ENCODE results near the gene LRBA. TPM values are rescaled to one million over a fixed set of nuclear protein-coding genes. Genes with fewer than 3 reads are reported as not detected.

The LRBA gene
- polyA plus RNA-seq, 2 of the 4 experiments (the other 2 are of a cell fraction): 10.7 to 25.1 TPM

DNA sequence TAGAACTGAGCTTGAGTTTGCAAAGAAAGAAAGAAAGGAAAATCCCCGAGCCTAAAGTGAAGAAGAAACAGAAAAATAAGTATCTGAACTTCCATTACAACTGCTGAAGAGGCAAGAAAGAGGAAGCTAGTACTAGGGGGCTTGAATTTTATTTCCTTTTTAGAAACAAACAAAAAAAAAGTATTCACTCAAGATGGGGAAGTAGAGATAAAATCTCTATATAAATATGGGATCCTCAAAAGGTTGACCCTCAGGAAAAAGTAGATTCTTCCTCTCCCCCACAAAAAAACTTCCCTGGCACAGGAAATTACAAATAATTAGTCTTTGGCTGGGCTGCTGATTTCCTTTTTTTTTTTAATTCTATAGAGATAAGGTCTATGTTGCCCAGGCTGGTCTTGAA lies 16.0 kb downstream of the LRBA start:
- FAIRE-seq (no peak), ATAC-seq (no peak), DNase-seq (ENCODE audit: low read depth in 1 of 2, low spot score in 1 of 2) (no peak)
- WGBS (ENCODE audit: missing lambda C conversion rate): 94% methylated on average over 1 of the region's 1 CpG
- CTCF ChIA-PET: no interaction called here
- Histone ChIP-seq H3K4me3 (no peak overlapping the region), H3K27ac (no peak overlapping the region), H3K4me1 (no peaks in the 10 kb centered on the region), H3K9me3 (no peaks in the 10 kb centered on the region), H3K4me2 (no peak overlapping the region)
- TF ChIP-seq, protein P1, sequence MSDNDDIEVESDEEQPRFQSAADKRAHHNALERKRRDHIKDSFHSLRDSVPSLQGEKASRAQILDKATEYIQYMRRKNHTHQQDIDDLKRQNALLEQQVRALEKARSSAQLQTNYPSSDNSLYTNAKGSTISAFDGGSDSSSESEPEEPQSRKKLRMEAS (IDR thresholded peaks at IDR 0.05): no peak
- no peak for TF ChIP-seq EHF (CRISPR knock-in tag; IDR thresholded peaks at IDR 0.05)
- no peak for TF ChIP-seq RCOR1 (IDR thresholded peaks at IDR 0.05; ENCODE audit: low read depth, low read length)
- TF ChIP-seq CEBPB (IDR thresholded peaks at IDR 0.05): no peak
- TF ChIP-seq, protein P2, sequence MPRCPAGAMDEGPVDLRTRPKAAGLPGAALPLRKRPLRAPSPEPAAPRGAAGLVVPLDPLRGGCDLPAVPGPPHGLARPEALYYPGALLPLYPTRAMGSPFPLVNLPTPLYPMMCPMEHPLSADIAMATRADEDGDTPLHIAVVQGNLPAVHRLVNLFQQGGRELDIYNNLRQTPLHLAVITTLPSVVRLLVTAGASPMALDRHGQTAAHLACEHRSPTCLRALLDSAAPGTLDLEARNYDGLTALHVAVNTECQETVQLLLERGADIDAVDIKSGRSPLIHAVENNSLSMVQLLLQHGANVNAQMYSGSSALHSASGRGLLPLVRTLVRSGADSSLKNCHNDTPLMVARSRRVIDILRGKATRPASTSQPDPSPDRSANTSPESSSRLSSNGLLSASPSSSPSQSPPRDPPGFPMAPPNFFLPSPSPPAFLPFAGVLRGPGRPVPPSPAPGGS (IDR thresholded peaks at IDR 0.05): no peak
- no peak for TF ChIP-seq CBX8 (IDR thresholded peaks at IDR 0.05)
- TF ChIP-seq, protein P3, sequence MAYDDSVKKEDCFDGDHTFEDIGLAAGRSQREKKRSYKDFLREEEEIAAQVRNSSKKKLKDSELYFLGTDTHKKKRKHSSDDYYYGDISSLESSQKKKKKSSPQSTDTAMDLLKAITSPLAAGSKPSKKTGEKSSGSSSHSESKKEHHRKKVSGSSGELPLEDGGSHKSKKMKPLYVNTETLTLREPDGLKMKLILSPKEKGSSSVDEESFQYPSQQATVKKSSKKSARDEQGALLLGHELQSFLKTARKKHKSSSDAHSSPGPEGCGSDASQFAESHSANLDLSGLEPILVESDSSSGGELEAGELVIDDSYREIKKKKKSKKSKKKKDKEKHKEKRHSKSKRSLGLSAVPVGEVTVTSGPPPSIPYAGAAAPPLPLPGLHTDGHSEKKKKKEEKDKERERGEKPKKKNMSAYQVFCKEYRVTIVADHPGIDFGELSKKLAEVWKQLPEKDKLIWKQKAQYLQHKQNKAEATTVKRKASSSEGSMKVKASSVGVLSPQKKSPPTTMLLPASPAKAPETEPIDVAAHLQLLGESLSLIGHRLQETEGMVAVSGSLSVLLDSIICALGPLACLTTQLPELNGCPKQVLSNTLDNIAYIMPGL (CRISPR knock-in tag; IDR thresholded peaks at IDR 0.05; ENCODE audit: borderline replicate concordance): no peak
- TF ChIP-seq POLR2AphosphoS2 (conservative IDR thresholded peaks at IDR 0.05; ENCODE audit: low read length): no peak
- POLR2A ChIA-PET: no interaction called here

DNA sequence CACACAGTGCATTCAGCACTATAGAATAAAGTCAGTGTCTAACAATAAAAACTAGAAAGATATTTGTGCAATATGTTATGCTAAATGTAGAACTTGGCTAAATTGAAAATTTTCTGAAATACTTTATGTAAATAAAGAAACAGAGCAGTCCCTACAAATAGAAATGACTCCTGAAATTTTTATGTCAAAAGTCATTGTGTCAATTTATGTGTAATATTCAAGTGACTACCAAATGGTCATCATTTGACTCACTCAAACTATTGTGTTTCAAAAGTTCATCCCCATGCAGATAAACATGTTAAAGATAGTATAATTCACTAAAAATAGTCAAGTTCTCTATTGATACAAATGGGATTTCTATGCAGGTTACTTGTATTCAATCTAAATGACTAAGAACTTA lies 17.9 kb downstream of the LRBA start:
- Histone ChIP-seq H3K4me2 (no peak overlapping the region), H3K4me1 (no peaks in the 10 kb centered on the region), H3K9me3 (no peaks in the 10 kb centered on the region), H3K4me3 (no peak overlapping the region), H3K27ac (no peak overlapping the region)
- DNase-seq (ENCODE audit: low read depth in 1 of 2, low spot score in 1 of 2): no peak
- FAIRE-seq: no peak
- CTCF ChIA-PET: interaction anchor here (0.6 kb wide), 1 partner anchor 880 kb away, joined by 3 read pairs; no protein-coding TSS in a partner anchor
- ATAC-seq: no peak
- POLR2A ChIA-PET: no interaction called here
- TF ChIP-seq SMC3 (IDR thresholded peaks at IDR 0.05) (no peak), RCOR1 (IDR thresholded peaks at IDR 0.05; ENCODE audit: low read depth, low read length) (no peak), ESRRA (IDR thresholded peaks at IDR 0.05; ENCODE audit: borderline replicate concordance, low read length) (no peak), NPAS2 (CRISPR knock-in tag; IDR thresholded peaks at IDR 0.05; ENCODE audit: borderline replicate concordance) (no peak), FOSB (CRISPR knock-in tag; IDR thresholded peaks at IDR 0.05) (no peak), ZNF302 (CRISPR knock-in tag; IDR thresholded peaks at IDR 0.05) (no peak), TP53 (CRISPR knock-in tag; IDR thresholded peaks at IDR 0.05) (no peak), POLR2AphosphoS2 (conservative IDR thresholded peaks at IDR 0.05; ENCODE audit: low read length) (no peak), HOXB5 (CRISPR knock-in tag; IDR thresholded peaks at IDR 0.05) (no peak), NR3C1 (IDR thresholded peaks at IDR 0.05) (no peak), CHD2 (IDR thresholded peaks at IDR 0.05; ENCODE audit: low read length, partially characterized antibody) (no peak), EP300 (IDR thresholded peaks at IDR 0.05) (no peak), HOXA7 (CRISPR knock-in tag; IDR thresholded peaks at IDR 0.05) (no peak), RNF2 (IDR thresholded peaks at IDR 0.05; ENCODE audit: borderline replicate concordance, low read depth) (no peak), EHF (CRISPR knock-in tag; IDR thresholded peaks at IDR 0.05) (no peak)
- TF ChIP-seq, protein P4, sequence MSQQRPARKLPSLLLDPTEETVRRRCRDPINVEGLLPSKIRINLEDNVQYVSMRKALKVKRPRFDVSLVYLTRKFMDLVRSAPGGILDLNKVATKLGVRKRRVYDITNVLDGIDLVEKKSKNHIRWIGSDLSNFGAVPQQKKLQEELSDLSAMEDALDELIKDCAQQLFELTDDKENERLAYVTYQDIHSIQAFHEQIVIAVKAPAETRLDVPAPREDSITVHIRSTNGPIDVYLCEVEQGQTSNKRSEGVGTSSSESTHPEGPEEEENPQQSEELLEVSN (IDR thresholded peaks at IDR 0.05; ENCODE audit: borderline replicate concordance, low read depth): no peak
- TF ChIP-seq, protein P5, sequence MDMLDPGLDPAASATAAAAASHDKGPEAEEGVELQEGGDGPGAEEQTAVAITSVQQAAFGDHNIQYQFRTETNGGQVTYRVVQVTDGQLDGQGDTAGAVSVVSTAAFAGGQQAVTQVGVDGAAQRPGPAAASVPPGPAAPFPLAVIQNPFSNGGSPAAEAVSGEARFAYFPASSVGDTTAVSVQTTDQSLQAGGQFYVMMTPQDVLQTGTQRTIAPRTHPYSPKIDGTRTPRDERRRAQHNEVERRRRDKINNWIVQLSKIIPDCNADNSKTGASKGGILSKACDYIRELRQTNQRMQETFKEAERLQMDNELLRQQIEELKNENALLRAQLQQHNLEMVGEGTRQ (IDR thresholded peaks at IDR 0.05): no peak
- TF ChIP-seq, protein P6, sequence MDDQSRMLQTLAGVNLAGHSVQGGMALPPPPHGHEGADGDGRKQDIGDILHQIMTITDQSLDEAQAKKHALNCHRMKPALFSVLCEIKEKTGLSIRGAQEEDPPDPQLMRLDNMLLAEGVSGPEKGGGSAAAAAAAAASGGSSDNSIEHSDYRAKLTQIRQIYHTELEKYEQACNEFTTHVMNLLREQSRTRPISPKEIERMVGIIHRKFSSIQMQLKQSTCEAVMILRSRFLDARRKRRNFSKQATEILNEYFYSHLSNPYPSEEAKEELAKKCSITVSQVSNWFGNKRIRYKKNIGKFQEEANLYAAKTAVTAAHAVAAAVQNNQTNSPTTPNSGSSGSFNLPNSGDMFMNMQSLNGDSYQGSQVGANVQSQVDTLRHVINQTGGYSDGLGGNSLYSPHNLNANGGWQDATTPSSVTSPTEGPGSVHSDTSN (IDR thresholded peaks at IDR 0.05): no peak

Measured in A549 (cell line).